22Rv1 (cell line): ENCODE measurements around the gene ZNF835.

ENCODE experiments used
- H3K27ac ChIP-seq: fragments of 450-650 bp; 2 replicates; pipeline ENCODE4 v1.5.1; 2017
- CTCF ChIP-seq: fragments of 450-650 bp; IDR thresholded peaks from 2 replicates; pipeline ENCODE4 v1.5.1; 2017; ENCODE audit warnings: mild to moderate bottlenecking
- ZFX ChIP-seq: fragments of 450-650 bp; IDR thresholded peaks from 2 replicates; pipeline ENCODE4 v1.6.1; 2017; ENCODE audit warnings: antibody characterized with exemption, borderline replicate concordance

The ZNF835 gene

GRCh38 chr19:56701895-56702294 is 30.3 kb upstream of the ZNF835 start:
- no peak overlapping the region for H3K27ac ChIP-seq
- TF ChIP-seq ZFX (no peak), CTCF (no peak)

- H3K27ac ChIP-seq = no peak overlapping the region
Measured at GRCh38 chr19:56699552-56699951, 28.0 kb upstream of the ZNF835 start.

GRCh38 chr19:56692206-56692895 is 20.8 kb upstream of the ZNF835 start:
- no peak overlapping the region for H3K27ac ChIP-seq
- TF ChIP-seq CTCF (no peak), ZFX (no peak)

More at GRCh38 chr19:56699552-56699951, 28.0 kb upstream of the ZNF835 start:
- TF ChIP-seq CTCF (no peak), ZFX (no peak)

- no peak for TF ChIP-seq ZFX
- TF ChIP-seq CTCF = no peak
- no peak overlapping the region for H3K27ac ChIP-seq
Measured at GRCh38 chr19:56690670-56691069, 19.1 kb upstream of the ZNF835 start.

- H3K27ac ChIP-seq = no peak overlapping the region
- no peak for TF ChIP-seq ZFX
- peak; percentile 25 for TF ChIP-seq CTCF
Measured at GRCh38 chr19:56689198-56689597, 17.6 kb upstream of the ZNF835 start.

GRCh38 chr19:56687031-56687430 is 15.5 kb upstream of the ZNF835 start:
- no peak overlapping the region for H3K27ac ChIP-seq
- TF ChIP-seq ZFX (no peak), CTCF (no peak)

GRCh38 chr19:56683116-56683515 is 11.6 kb upstream of the ZNF835 start:
- H3K27ac ChIP-seq = no peak overlapping the region
- no peak for TF ChIP-seq CTCF
- no peak for TF ChIP-seq ZFX
